Skeletal muscle tissue (tissue), 2 donors: ENCODE data around the gene OR5AR1. TPM values are rescaled to one million over a fixed set of nuclear protein-coding genes. Genes with fewer than 3 reads are reported as not detected.

Experiments used
- small RNA-seq: library from RNA; depleted of rRNA; stranded (forward); fragments of <200 nt; gene quantifications from one replicate; pipeline ENCODE3, GENCODE V24; 2014
- total RNA-seq: library from RNA; depleted of rRNA; stranded (reverse); fragments of >200 nt; gene quantifications from one replicate; pipeline ENCODE4 v1.2.3, GENCODE V29; 2014

The OR5AR1 gene
- total RNA-seq, 1 donor from 2014 or later: not detected

Small RNA genes within 50 kb of the gene (small RNA-seq; reads per million reads assigned to genes)
- not detected for gene AP004245.1

Other genes starting within 250 kb of the OR5AR1 start
- not detected for gene OR5M3, start 190.3 kb upstream of the OR5AR1 start, total RNA-seq
- not detected for gene OR5M8, start 172.3 kb upstream of the OR5AR1 start, total RNA-seq
- not detected for gene OR5M11, start 120.4 kb upstream of the OR5AR1 start, total RNA-seq
- not detected for gene OR5M10, start 86.0 kb upstream of the OR5AR1 start, total RNA-seq
- not detected for gene OR5M1, start 48.8 kb upstream of the OR5AR1 start, total RNA-seq
- gene OR5AP2, start 21.2 kb upstream of the OR5AR1 start, total RNA-seq: not detected
- not detected for gene OR9G1, start 35.4 kb downstream of the OR5AR1 start, total RNA-seq
- not detected for gene OR9G4, start 85.0 kb downstream of the OR5AR1 start, total RNA-seq